Fibroblast of lung (primary cell): ENCODE results near the gene SDK1. TPM values are rescaled to one million over a fixed set of nuclear protein-coding genes. Genes with fewer than 3 reads are reported as not detected.
A peak's percentile ranks its signal among the peaks of the same experiment; 100 is the strongest.

Experiments used
- DNase-seq, 2 donors: peaks; one replicate each; pipeline versions ENCODE4 v3.0.0 to v3.0.0-alpha.2; 2010; ENCODE audit warnings: low read depth in 2 of 2
- H2AFZ ChIP-seq: 2 replicates; pipeline ENCODE4 v1.5.1; 2012; ENCODE audit warnings: low read length, control low read depth, inconsistent platforms
- H3K27ac ChIP-seq: 2 replicates; pipeline ENCODE4 v1.5.1; 2011; ENCODE audit warnings: low read length, control low read depth; ENCODE audit not compliant: insufficient read depth
- H3K27me3 ChIP-seq: 2 replicates; pipeline ENCODE4 v1.5.1; 2011; ENCODE audit warnings: mild to moderate bottlenecking, low read length; ENCODE audit not compliant: control insufficient read depth, insufficient read depth
- H3K36me3 ChIP-seq: 2 replicates; pipeline ENCODE4 v1.5.1; 2011; ENCODE audit warnings: low read length; ENCODE audit not compliant: control insufficient read depth, insufficient read depth
- H3K4me1 ChIP-seq: 2 replicates; pipeline ENCODE4 v1.5.1; 2011; ENCODE audit warnings: low read length; ENCODE audit not compliant: control insufficient read depth, insufficient read depth; ENCODE audit errors: extremely low read depth
- H3K4me2 ChIP-seq: 2 replicates; pipeline ENCODE4 v1.5.1; 2011; ENCODE audit warnings: low read length, control low read depth; ENCODE audit not compliant: insufficient read depth; ENCODE audit errors: extremely low read depth
- H3K4me3 ChIP-seq, 4 experiments: fragments of 200-600 bp in 1 of 4; sonication (generic) in 1 of 4; replicated peaks in 1 of 4; 2 replicates each; pipeline ENCODE4 v1.5.1; 2011 to 2016; ENCODE audit warnings: low read length in 4 of 4, low read depth in 3 of 4, mild to moderate bottlenecking in 3 of 4, control low read depth in 2 of 4, inconsistent platforms in 1 of 4, mixed read lengths in 1 of 4; ENCODE audit not compliant: insufficient read depth in 1 of 4; ENCODE audit errors: control extremely low read depth in 1 of 4
- H3K79me2 ChIP-seq: 2 replicates; pipeline ENCODE4 v1.5.1; 2012; ENCODE audit warnings: mild to moderate bottlenecking, low read length, inconsistent platforms; ENCODE audit not compliant: control insufficient read depth, insufficient read depth
- H3K9ac ChIP-seq: 2 replicates; pipeline ENCODE4 v1.5.1; 2011; ENCODE audit warnings: mild to moderate bottlenecking, low read length, control low read depth; ENCODE audit not compliant: insufficient read depth
- H3K9me3 ChIP-seq: 2 replicates; pipeline ENCODE4 v1.5.1; 2012; ENCODE audit warnings: low read depth, low read length; ENCODE audit not compliant: control insufficient read depth, insufficient read depth
- H4K20me1 ChIP-seq: 2 replicates; pipeline ENCODE4 v1.5.1; 2011; ENCODE audit warnings: low read length; ENCODE audit not compliant: control insufficient read depth, insufficient read depth; ENCODE audit errors: extremely low read depth
- EZH2 ChIP-seq: IDR thresholded peaks from 2 replicates; pipeline ENCODE4 v1.5.1; 2012; ENCODE audit warnings: low read length, control low read depth, mild to moderate bottlenecking; ENCODE audit errors: missing control alignments
- polyA plus RNA-seq, 2 donors: library from polyadenylated mRNA; depleted of rRNA in 1 of 2; stranded (reverse) in 1 of 2; unstranded in 1 of 2; fragments of >200 nt; gene quantifications; 2 replicates each; pipeline ENCODE4 v1.2.1, GENCODE V29; 2011 to 2012; ENCODE audit warnings: missing spikeins in 1 of 2
- total RNA-seq: library from RNA; depleted of rRNA; stranded (reverse); fragments of >200 nt; gene quantifications from 2 replicates; pipeline ENCODE4 v1.2.1, GENCODE V29; 2014
- TF ChIP-seq, protein P1 (sequence below), 2 donors: IDR thresholded peaks in 1 of 2; conservative IDR thresholded peaks in 1 of 2; 1 replicate in 1 of 2; 2 replicates in 1 of 2; pipeline ENCODE4 v1.5.1; 2011 to 2012; ENCODE audit warnings: low read length in 2 of 2, control low read depth in 1 of 2, inconsistent platforms in 1 of 2, low read depth in 1 of 2, mild to moderate bottlenecking in 1 of 2

Gene SDK1
- total and polyA plus RNA-seq, 2 donors (not counting 1 experiment from before 2014, with no cell fraction given) = 1.0 to 8.6 TPM

DNA sequence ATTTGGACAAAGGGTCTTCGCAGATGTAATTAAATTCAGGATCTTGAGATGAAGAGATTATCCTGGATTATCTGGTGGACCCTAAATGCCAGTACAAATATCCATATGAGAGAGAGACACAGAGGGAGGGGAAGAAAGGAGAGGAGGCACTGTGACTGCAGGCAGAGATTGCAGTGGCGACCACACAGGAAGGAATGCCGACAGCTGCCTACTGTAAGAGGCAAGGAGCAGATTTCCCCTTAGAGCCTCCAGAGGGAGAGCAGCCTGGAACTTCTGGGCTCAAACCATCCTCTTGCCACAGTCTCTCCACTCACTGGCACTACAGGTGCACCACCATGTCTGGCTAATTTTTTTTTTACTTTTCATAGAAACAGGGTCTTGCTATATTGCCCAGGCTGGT is 152.3 kb downstream of the SDK1 start:
- Histone ChIP-seq H3K4me3 (no peak overlapping the region), H3K9ac (no peak overlapping the region), H3K27me3 (no peaks in the 10 kb centered on the region), H3K27ac (no peak overlapping the region), H3K4me1 (no peaks in the 10 kb centered on the region), H3K79me2 (no peaks in the 10 kb centered on the region), H2AFZ (no peak overlapping the region), H3K9me3 (no peaks in the 10 kb centered on the region), H3K4me2 (no peak overlapping the region), H3K36me3 (no peaks in the 10 kb centered on the region), H4K20me1 (no peaks in the 10 kb centered on the region)
- TF ChIP-seq EZH2 = no peak
- TF ChIP-seq, protein P1, sequence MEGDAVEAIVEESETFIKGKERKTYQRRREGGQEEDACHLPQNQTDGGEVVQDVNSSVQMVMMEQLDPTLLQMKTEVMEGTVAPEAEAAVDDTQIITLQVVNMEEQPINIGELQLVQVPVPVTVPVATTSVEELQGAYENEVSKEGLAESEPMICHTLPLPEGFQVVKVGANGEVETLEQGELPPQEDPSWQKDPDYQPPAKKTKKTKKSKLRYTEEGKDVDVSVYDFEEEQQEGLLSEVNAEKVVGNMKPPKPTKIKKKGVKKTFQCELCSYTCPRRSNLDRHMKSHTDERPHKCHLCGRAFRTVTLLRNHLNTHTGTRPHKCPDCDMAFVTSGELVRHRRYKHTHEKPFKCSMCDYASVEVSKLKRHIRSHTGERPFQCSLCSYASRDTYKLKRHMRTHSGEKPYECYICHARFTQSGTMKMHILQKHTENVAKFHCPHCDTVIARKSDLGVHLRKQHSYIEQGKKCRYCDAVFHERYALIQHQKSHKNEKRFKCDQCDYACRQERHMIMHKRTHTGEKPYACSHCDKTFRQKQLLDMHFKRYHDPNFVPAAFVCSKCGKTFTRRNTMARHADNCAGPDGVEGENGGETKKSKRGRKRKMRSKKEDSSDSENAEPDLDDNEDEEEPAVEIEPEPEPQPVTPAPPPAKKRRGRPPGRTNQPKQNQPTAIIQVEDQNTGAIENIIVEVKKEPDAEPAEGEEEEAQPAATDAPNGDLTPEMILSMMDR (conservative IDR thresholded peaks at IDR 0.05 in 1 of 2, IDR thresholded peaks at IDR 0.05 in 1 of 2; ENCODE audit: low read depth in 1 of 2, low read length in 2 of 2) = peak in 1 of 2 donors; percentile 3
- DNase-seq = no peak

DNA sequence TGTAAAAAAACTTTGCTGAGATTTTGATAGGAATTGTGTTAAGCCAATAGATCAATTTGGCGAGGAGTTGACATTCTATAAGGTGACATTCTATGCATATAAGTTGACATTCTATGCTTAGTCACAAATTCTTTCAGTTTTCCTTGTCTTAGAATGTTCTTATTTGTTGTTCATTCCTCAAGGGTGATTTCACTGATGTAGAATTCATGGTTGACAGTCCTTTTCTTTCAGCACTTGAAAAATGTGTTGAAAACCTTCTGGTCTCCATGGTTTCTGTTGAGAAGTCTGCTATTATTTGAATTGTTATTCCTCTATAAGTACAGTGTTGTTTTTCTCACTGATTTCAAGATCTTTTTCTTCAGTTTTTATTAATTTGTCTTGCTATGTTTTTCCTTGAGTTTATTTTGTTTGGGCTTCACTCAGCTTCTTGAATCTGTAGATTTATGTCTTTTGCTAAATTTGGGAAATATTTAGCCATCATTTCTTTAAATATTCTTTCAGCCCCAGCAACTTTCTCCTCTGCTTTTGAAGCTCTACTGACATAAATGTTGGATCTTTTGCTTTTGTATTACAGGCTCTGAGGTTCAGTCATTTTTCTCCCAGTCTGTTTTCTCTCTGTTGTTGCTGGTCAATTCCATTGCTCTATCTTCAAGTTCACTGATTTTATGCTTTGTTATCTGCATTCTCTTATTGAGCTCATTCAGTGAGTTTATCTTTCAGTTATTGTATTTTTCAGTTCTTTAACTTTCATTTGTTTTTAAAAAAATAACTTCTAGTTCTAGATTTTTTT is 154.9 kb downstream of the SDK1 start:
- Histone ChIP-seq H3K9ac (no peak overlapping the region), H3K4me2 (no peak overlapping the region), H3K4me1 (no peaks in the 10 kb centered on the region), H3K9me3 (no peaks in the 10 kb centered on the region), H3K27ac (no peak overlapping the region), H4K20me1 (no peaks in the 10 kb centered on the region), H3K79me2 (no peaks in the 10 kb centered on the region), H3K27me3 (no peaks in the 10 kb centered on the region), H2AFZ (no peak overlapping the region), H3K36me3 (no peaks in the 10 kb centered on the region), H3K4me3 (no peak overlapping the region)
- peak; percentile 27 to 69 for DNase-seq
- TF ChIP-seq EZH2 = no peak
- TF ChIP-seq, protein P1 (conservative IDR thresholded peaks at IDR 0.05 in 1 of 2, IDR thresholded peaks at IDR 0.05 in 1 of 2; ENCODE audit: low read depth in 1 of 2, low read length in 2 of 2) = no peak

DNA sequence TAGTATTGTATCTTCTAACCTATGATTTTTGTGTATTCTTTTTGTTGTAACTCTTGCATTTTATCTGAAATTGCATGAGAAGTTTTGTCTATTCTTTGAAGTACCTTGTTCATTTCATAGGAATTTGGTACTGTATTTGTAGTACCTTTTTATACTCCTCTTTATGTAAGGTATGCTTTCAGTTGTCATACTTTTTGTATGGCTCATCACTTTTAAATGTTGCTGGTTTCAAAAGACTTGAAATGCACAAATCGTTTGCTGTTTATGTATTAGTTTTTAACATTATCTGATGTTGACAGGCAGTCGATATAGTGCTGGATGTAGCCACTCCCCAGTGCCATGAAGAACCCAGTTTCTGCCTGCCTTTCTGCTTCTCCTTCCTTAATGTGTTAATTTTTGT is 158.1 kb downstream of the SDK1 start:
- H3K4me3 ChIP-seq = no peak overlapping the region
- H4K20me1 ChIP-seq = no peaks in the 10 kb centered on the region
- no peaks in the 10 kb centered on the region for H3K36me3 ChIP-seq
- peak in 1 of 2 donors; percentile 21 for DNase-seq
- TF ChIP-seq EZH2 = no peak
- TF ChIP-seq, protein P1 (conservative IDR thresholded peaks at IDR 0.05 in 1 of 2, IDR thresholded peaks at IDR 0.05 in 1 of 2; ENCODE audit: low read depth in 1 of 2, low read length in 2 of 2) = no peak
- no peak overlapping the region for H3K9ac ChIP-seq
- H3K9me3 ChIP-seq = no peaks in the 10 kb centered on the region
- no peaks in the 10 kb centered on the region for H3K27me3 ChIP-seq
- no peak overlapping the region for H3K4me2 ChIP-seq
- H2AFZ ChIP-seq = no peak overlapping the region
- no peak overlapping the region for H3K27ac ChIP-seq
- no peaks in the 10 kb centered on the region for H3K79me2 ChIP-seq
- H3K4me1 ChIP-seq = no peaks in the 10 kb centered on the region
